Upper lobe of left lung (tissue), 4 donors: ENCODE results near the gene HDGFL2.

Experiments used
- POLR2A ChIP-seq, 4 donors: fragments of 450-650 bp; IDR thresholded peaks; one replicate each; pipeline ENCODE4 v1.5.1; 2016 to 2017; ENCODE audit warnings: antibody characterized with exemption in 4 of 4, mild to moderate bottlenecking in 2 of 4
- POLR2AphosphoS5 ChIP-seq, 2 donors: sonication (generic); formaldehyde crosslinking; IDR thresholded peaks; one replicate each; pipeline ENCODE4 v1.5.1; 2017; ENCODE audit warnings: antibody characterized with exemption in 2 of 2
- TF ChIP-seq, protein P1 (sequence below), 6 experiments: fragments of 450-650 bp in 4 of 6; fragments of 200-600 bp in 2 of 6; sonication (generic) in 2 of 6; IDR thresholded peaks; one replicate each; pipeline ENCODE4 v1.5.1; 2016 to 2019; ENCODE audit warnings: antibody characterized with exemption in 6 of 6

DNA sequence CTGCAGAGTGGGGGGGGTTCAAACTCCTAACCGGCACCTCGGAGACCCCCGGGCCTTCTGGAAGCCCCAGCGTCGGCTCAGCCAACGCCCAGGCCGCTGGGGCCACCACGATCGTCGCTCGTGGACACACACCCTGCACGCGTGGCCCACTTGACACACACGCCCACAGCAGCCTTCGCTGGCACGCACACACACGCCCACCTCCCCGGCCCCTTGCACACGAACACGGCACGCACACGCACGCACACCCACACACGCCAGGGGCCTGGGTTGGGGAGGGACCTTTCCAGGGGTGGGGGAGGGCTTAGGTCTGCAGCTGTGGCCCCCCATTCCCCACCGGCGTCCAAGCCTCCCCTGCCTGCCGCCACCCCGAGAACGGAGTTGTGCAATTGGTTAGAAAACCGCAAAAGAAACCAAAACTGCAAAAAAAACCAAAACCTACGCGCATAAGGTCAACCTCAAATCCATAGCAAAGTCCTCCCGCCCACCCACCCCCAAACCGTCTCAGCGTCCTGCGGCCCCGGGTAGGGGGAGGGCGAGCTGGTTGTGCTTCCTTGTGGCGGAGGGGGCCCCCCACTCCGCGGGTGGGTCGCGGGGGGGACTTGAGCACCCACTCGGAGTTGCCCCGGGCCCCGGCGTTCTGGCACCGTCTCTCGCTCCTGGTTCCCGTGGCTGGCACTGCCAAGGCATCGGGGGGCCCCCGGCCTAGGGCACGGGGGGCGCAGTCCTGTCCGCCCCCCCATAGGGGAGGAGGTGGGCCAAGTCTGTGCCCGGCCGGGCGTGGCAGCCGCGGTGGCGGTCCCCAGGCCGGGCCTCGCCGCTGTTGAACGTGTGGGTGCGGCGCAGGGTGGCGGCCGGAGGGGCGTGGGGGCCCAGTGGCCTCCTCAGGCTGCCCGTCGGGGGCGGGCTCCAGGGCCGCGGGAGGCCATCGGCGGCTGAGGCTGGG is 71.1 kb downstream of the HDGFL2 start:
- TF ChIP-seq, protein P1, sequence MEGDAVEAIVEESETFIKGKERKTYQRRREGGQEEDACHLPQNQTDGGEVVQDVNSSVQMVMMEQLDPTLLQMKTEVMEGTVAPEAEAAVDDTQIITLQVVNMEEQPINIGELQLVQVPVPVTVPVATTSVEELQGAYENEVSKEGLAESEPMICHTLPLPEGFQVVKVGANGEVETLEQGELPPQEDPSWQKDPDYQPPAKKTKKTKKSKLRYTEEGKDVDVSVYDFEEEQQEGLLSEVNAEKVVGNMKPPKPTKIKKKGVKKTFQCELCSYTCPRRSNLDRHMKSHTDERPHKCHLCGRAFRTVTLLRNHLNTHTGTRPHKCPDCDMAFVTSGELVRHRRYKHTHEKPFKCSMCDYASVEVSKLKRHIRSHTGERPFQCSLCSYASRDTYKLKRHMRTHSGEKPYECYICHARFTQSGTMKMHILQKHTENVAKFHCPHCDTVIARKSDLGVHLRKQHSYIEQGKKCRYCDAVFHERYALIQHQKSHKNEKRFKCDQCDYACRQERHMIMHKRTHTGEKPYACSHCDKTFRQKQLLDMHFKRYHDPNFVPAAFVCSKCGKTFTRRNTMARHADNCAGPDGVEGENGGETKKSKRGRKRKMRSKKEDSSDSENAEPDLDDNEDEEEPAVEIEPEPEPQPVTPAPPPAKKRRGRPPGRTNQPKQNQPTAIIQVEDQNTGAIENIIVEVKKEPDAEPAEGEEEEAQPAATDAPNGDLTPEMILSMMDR (IDR thresholded peaks at IDR 0.05), result no peak
- TF ChIP-seq POLR2A (IDR thresholded peaks at IDR 0.05) (no peak), POLR2AphosphoS5 (IDR thresholded peaks at IDR 0.05) (no peak)
